Measurements from ENCODE around the gene CLIP2.
"Not testable (repeated sequence)": the region's sequence is repeated elsewhere in the genome, so short reads cannot be mapped to it uniquely, and the experiment has no call there.

The CLIP2 gene

DNA sequence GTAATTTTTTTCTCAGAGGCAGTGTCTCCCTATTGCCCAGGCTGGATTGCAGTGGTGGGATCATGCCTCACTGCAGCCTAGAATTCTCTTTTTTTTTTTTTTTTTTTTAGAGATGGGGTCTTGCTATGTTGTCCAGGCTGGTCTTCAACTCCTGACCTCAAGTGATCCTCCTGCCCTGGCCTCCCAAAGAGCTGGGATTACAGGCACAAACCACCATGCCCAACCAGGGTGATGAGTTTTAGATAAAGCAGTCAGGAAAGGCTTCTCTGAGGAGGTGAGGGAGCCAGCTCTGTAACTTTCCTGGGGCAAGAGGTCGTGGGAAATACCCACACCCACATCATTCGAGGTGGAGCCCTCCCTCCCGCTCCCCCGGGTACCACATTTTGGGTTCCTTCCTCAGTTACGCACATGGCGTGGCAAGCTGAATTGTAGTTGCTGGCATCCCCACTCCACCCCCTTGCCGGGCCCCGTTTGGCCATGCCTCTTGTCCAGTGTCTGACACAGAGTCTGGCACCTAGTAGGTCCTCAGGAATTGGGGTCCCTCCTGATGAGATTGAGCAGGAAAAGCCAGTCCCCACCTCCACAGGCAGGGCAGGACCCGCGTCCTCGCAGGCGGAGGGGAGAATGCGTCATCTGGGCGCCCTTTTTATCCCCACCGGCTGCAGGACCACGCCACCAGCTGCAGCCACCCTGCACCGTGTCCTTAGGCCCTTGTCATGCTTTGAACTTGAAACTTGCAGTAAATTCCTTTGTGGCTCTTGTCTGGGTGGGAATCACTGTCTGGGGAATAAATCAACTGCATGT is 43.4 kb downstream of the CLIP2 start:
- no peak for DNase-seq (ENCODE audit: low read depth, low spot score)

DNA sequence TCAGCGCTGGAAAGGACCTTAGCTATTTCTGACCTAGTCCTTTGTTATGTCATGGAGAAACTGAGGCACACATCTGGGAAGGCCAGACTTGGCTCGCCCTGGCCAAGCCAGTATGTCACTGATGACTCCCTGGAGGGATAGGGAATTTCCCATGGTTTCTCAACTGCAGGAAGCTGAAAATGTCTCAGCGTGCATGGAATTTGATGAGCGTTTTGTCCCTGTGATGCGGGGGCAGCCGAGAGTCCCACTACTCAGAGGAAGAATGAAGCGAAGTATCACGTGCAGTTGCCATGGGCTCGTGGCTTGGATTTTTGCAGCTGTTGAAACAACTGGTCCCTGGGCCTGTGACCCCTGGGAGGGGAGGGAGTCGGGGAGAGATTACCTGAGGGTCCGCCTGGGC is 44.8 kb downstream of the CLIP2 start:
- no peak for DNase-seq (ENCODE audit: low read depth, low spot score)

DNA sequence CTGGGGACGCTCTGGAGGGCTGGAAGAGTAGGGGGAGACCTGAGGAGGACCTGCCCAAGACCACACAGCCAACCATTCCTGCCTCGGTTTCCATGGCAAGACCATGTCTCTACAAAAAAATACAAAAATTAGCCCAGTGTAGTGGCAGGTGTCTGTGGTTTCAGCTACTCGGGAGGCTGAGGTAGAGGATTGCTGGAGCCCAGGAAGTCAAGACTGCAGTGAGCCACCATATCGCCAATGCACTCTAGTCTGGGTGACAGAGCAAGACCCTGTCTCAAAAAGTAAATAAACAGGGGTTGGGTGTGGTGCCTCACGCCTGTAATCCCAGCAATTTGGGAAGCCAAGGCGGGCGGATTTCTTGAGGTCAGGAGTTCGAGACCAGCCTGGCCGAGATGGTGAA is 48.7 kb downstream of the CLIP2 start:
- DNase-seq (ENCODE audit: low read depth, low spot score) = no peak

DNA sequence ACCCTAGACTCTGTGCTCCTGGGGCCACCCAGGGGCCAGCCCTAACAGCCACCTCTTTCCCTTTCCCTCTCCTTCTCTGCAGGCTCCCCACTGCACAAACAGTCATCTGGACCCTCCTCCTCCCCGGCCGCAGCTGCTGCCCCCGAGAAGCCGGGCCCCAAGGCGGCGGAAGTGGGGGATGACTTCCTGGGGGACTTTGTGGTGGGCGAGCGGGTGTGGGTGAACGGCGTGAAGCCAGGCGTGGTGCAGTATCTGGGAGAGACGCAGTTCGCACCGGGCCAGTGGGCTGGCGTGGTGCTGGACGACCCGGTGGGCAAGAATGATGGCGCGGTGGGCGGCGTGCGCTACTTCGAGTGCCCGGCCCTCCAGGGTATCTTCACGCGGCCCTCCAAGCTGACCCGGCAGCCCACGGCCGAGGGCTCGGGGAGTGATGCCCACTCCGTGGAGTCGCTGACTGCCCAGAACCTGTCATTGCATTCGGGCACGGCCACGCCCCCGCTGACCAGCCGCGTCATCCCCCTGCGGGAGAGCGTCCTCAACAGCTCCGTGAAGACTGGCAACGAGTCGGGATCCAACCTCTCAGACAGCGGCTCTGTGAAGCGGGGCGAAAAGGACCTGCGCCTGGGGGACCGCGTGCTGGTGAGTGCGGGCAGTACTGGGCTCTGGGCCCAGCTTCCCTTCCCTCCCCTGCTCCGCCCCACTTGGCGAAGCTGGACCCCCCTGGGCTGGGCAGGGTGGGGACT is 49.3 kb downstream of the CLIP2 start:
- DNase-seq (ENCODE audit: low read depth, low spot score) = no peak

DNA sequence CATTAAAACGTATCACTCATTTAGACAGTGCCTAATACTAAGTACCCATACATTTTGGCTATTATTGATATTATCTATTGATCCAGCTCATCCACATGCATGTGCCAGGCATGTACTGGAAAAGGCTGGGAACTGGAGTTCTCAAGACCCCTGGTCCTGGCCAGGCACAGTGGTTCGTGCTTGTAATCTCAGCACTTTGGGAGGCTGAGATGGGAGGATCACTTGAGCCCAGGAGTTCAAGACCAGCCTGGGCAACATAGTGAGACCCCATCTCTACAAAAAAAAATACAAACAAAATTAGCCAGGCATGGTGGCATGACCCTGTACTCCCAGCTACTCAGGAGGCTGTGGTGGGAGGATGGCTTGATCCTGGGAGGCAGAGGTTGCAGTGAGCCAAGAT is 50.4 kb downstream of the CLIP2 start:
- not testable (repeated sequence) for DNase-seq (ENCODE audit: low read depth, low spot score)

DNA sequence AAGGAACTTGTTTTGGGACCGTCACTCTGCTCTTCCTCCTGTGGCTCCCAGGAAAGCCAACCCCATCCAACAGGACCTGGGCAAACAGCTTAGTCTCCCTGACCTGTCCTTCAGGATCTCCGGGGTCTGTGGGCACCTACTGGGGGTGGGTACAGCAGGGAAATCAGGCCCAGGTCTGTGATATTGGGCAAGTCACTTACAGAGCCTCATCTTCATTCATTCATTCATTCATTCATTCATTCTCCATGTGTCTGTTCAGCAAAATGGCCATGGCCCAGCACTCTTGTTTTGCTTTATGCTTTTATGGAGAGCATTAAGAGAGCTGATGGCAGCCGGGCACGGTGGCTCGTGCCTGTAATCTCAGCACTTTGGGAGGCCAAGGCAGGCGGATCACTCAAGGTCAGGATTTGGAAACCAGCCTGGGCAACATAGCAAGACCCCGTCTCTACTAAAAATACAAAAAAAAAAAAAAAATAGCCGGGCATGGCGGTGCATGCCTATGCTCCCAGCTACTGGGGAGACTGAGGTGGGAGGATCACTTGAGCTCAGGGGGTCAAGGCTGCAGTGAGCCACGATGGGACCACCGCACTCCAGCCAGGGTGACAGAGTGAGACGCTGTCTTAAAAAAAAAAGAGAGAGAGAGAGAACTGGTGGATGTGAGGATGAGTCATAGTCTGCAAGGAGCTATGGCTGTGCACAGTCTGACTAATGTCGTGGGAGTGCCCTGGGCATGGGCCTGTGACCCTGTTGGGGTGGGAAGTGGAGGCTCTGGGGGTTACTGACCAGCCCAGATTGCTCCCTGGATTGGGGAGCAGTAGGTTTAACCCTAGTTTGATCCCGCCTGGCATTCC is 54.3 kb downstream of the CLIP2 start:
- no peak for DNase-seq (ENCODE audit: low read depth, low spot score)

DNA sequence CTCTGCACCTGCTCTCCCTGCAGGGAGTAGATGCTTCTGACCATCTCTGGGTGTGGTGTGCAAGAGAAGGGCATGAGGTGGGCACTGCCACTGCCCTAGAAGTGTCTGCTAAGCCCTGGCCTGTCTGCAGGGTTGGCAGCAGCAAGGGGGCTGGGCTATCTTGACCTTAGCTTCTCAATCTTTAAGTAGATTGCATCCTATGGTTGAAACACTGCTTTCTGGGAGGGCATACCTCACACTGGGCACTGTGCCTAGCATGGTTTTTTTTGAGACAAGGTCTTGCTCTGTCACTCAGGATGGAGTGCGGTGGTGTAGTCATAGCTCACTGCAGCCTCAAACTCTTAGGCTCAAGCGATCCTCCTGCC is 54.9 kb downstream of the CLIP2 start:
- no peak for DNase-seq (ENCODE audit: low read depth, low spot score)

DNA sequence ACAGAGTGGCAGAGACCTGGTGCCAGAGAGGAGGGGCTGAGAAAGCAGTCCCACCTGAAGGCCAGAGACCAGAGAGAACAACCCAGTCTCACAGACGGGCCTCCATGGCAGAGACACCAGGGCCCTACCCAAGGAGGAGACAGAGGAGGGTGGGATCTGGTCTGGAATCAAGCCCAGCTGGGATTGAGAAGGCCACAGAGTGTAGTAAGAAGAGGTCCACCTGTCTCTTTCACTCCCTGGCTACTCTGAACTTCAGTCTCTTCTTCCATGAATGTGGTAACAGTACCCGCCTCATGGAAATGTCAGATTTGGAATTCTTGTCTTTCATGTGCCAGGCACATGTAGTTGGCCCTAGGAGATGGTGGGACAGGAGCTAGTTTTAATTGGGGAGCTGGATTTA is 55.6 kb downstream of the CLIP2 start:
- no peak for DNase-seq (ENCODE audit: low read depth, low spot score)

DNA sequence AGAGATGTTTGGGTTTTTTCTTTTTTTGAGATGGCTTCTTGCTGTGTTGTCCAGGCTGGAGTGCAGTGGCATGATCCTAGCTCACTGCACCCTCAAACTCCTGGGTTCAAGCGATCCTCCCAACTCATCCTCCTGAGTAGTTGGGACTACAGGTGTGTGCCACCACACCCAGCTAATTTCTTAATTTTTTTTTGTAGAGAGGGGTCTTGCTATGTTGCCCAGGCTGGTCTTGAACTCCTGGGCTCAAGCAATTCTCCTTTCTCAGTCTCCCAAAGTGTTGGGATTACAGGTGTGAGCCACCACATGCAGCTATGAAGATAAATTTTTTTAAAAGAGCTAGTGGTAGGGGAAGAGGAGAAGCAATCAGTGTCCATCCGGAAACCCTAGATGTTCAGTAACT is 56.8 kb downstream of the CLIP2 start:
- no peak for DNase-seq (ENCODE audit: low read depth, low spot score)

DNA sequence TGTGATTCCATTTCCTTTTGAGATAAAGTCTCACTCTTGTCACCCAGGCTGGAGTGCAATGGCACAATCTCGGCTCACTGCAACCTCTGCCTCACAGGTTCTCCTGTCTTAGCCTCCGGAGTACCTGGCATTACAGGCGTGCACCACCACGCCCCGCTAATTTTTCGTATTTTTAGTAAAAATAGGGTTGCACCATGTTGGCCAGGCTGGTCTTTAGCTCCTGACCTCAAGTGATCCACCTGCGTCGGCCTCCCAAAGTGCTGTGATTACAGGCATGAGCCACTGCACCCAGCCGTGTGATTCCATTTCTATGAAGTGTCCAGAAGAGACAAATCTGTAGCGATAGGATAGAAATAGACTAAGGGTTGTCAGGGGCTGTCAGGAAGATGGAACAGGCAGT is 60.4 kb downstream of the CLIP2 start:
- no peak for DNase-seq (ENCODE audit: low read depth, low spot score)

DNA sequence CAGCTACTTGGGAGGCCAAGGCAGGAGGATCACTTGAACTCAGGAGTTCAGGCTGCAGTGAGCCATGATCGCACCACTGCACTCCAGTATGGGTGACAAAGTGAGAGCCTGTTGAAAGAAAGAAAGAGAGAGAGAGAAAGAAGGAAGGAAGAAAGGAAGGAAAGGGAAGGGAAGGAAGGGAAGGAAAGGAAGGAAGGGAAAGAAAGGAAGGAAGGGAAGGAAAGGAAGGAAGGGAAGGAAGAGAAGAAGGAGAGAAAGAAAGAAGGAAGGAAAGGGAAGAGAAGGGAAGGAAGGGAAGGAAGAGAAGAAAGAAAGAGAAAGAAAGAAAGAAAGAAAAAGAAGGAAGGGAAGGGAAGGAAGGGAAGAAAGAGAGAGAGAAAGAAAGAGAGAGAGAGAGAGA is 61.5 kb downstream of the CLIP2 start:
- no peak for DNase-seq (ENCODE audit: low read depth, low spot score)

DNA sequence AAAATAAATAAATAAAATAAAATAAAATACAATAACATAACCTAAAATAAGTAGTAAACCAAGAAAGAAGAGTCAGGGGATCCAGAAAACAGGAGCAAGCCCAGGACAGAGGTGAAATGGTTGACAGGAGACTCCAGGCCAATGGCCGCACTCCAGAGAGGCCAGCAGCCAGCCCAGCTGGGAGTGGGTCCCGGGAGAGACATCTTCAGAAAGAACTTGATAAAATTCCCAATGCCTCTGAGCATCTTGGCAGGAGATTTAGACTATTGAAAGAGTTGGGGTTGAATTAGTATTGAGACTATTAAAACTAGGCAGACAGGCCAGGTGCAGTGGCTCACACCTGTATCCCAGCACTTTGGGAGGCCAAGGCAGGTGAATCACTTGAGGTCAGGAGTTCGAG is 62.6 kb downstream of the CLIP2 start:
- no peak for DNase-seq (ENCODE audit: low read depth, low spot score)

DNA sequence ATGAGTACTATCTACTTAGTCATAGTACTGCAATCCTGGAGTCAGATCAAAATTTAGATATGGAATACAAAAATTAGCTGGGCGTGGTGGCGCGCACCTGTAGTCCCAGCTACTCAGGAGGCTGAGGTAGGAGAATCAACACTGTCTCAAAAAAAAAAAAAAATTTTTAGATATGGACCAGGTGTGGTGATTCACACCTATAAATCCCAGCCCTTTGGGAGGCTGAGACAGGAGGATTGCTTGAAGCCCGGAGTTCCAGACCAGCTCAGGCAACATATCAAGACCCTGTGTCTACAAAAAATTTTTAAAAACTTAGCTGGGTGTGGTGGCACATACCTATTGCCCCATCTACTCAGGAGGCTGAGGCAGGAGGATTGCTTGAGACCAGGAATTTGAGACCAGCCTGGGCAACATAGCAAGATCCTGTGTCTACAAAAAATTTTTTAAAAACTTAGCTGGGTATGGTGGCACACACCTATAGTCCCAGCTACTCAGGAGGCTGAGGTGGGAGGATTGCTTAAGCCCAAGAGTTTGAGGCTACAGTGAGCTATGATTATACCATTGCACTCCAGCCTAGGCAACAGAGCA is 63.4 kb downstream of the CLIP2 start:
- DNase-seq (ENCODE audit: low read depth, low spot score) = not testable (repeated sequence)

DNA sequence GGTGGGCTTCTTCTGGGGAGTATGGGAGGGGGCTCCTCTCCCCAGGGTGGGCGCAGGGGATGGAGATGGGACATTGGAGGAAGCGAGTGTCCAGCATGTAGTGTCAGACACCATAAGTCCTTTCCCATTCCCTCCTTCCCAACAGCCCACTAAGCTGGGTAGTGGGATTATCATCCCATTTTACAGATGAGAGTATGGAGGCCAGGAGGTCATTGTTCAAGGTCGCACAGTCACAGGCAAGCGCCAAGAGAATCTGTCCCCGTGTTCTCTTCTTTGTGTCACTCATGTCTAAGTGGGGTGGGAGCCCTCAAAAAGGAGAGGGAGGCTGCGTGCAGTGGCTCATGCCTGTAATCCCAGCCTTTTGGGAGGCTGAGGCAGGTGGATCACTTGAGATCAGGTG is 64.8 kb downstream of the CLIP2 start:
- DNase-seq (ENCODE audit: low read depth, low spot score) = no peak

DNA sequence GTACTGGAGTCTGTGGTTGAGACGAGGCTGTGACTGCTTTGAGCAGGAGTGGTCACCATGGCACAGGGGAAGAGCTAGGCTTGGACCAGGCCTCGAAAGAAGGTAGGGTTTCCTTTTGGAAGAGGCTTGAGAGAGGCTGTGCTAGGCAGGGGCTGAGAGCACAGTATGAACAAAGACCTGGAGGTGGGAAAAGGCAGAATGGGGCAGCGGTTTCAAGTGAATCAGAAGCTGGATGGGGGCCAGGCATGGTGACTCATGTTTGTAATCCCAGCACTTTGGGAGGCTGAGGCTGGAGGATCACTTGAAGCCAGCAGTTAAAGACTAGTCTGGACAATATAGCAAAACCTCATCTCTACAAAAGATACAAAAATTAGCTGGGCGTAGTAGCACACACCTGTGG is 65.9 kb downstream of the CLIP2 start:
- no peak for DNase-seq (ENCODE audit: low read depth, low spot score)

DNA sequence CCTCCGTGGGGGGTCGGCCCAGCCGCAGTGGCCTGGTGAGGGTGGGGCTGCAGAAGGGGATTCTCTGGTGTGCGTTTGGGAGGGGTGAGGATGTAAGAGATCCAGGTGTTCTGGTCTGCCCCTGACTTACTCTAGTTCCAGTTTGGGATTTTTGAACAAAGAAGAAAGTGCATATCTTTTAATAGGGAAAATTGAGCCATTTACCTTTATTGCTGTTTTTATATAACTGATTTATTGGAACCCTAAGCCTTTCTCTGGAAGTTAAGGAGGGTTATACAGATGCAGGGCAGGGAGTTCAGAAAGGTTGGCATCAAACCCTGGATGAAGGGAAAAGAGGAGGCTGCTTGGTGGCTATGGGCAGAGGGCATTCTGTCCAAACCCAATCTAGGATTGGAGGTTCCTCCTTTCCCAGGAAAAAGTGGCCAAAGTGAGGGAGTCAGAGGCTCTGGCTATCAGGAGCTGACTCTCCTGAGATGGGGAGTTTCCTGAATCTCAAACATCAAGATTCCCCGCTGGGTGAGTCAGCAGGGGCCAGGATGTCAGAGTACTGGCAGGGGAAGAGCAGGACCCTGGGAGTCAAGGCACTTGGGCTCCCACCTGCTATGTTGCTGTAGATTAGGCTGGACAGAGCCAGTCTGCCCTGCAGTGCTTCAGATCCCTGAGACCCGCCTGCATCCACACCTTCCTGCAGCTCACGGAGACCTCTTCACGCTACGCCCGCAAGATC is 67.5 kb downstream of the CLIP2 start:
- DNase-seq (ENCODE audit: low read depth, low spot score) = no peak

DNA sequence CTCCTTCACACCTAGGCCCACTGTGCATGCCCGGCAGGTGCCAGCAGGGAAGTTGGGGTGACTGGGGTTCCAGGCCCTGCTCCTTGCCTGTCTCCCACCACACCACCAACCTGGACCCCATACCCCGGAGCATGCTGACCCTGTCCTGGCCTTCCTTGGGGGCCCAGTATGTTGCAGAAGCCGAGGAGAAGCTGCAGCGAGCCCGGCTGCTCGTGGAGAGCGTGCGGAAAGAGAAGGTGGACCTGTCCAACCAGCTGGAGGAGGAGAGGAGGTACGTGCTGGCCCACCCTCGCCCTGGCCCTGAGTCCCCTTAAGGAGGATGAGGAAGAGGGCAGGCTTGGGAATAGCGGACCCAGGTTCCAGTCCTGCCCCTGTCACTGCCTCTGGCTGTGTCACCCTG is 70.8 kb downstream of the CLIP2 start:
- no peak for DNase-seq (ENCODE audit: low read depth, low spot score)

DNA sequence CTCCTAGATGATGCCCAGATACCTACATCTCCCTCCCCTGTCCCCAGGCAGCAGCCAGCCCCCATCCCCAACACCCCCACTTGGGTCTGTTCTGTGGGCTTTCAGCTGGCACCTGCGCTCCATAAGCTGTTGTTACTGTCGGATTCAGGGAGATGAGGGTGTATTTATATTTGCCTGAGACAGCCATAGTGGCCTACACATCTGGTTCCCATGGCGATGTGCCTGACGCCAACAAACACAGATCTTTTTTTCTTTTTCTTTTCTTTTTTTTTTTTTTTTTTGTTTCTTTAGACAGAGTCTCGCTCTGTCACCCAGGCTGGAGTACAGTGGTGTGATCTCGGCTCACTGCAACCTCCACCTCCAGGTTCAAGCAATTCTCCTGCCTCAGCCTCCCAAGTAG is 73.1 kb downstream of the CLIP2 start:
- DNase-seq (ENCODE audit: low read depth, low spot score) = no peak

DNA sequence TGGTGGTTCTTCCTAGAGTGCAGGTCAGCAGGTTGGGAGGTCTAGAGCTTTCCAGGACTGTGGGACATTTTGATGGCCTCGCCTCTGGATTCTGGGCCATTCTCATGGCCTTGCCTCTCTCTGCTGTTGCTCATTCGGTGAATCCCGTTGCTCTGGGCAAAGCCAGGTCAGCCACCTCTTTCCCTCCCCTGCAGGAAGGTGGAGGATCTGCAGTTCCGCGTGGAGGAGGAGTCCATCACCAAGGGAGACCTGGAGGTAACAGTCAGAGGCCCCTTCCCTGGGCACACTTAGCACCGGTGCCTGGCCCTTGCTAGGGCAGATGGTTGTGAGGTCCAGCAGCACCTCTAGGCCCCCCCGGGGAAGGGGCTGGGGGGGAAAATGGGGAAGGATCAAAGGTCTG is 74.9 kb downstream of the CLIP2 start:
- DNase-seq (ENCODE audit: low read depth, low spot score) = no peak

DNA sequence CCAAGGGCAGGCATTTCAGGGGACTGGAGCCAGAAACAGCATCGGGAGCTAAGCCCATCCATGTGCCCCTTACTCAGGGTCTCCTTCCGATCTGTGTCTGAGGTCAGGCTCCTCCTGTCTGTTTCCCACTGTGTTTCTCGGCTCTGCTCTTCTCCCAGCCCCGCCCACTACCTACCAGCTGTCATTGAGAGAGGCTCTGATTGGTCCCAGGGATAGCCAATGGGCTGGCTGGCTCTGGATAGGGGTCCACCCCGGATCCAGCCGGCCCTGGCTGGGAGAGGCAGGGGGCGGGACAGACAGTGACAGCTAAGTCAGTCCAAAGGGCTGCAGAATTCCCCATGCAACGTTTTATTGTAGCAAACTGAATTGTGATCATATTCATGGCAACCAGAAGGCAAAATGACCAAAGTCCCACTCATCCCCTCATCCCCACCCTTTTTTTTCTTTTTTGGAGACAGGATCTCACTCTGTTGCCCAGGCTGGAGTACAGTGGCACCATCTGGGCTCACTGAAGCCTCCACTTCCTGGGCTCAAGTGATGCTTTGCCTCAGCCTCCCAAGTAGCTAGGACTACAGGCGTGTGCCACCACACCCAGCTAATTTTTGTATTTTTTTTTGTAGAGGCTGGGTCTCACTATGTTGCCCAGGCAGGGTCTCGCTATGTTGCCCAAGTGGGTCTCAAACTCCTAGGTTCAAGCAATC is 76.3 kb downstream of the CLIP2 start:
- no peak for DNase-seq (ENCODE audit: low read depth, low spot score)
